Keratinocyte (primary cell): ENCODE data around the gene RNF39. TPM values are rescaled to one million over a fixed set of nuclear protein-coding genes. Genes with fewer than 3 reads are reported as not detected.
A peak's percentile ranks its signal among the peaks of the same experiment; 100 is the strongest.

Experiments
- DNase-seq: peaks from one replicate; pipeline ENCODE4 v3.0.0-alpha.2; 2011; ENCODE audit warnings: low read depth, missing footprints, low spot score
- FAIRE-seq: peaks from 2 replicates; lab custom pipeline; 2011; peaks lifted over from hg19 to GRCh38; lab: Jason Lieb, UNC
- H2AFZ ChIP-seq: 2 replicates; pipeline ENCODE4 v1.6.0; 2012; ENCODE audit warnings: low read length, control low read depth, inconsistent platforms; ENCODE audit not compliant: control insufficient read depth
- H3K27ac ChIP-seq: 2 replicates; pipeline ENCODE4 v1.5.1; 2011; ENCODE audit warnings: low read length; ENCODE audit not compliant: control insufficient read depth, insufficient read depth
- H3K27me3 ChIP-seq: 3 replicates; pipeline ENCODE4 v1.6.0; 2011; ENCODE audit warnings: low read length; ENCODE audit not compliant: control insufficient read depth, insufficient read depth; ENCODE audit errors: extremely low read depth
- H3K36me3 ChIP-seq, 2 experiments: 2 replicates in 1 of 2; 3 replicates in 1 of 2; pipeline ENCODE4 v1.5.1; 2011; ENCODE audit warnings: low read length in 2 of 2, mild to moderate bottlenecking in 1 of 2; ENCODE audit not compliant: control insufficient read depth in 2 of 2, insufficient read depth in 2 of 2; ENCODE audit errors: extremely low read depth in 1 of 2
- H3K4me1 ChIP-seq: 3 replicates; pipeline ENCODE4 v1.5.1; 2011; ENCODE audit warnings: low read length; ENCODE audit not compliant: control insufficient read depth, insufficient read depth; ENCODE audit errors: extremely low read depth
- H3K4me2 ChIP-seq: 3 replicates; pipeline ENCODE4 v1.6.0; 2011; ENCODE audit warnings: low read depth, low read length; ENCODE audit not compliant: control insufficient read depth, insufficient read depth; ENCODE audit errors: extremely low read depth
- H3K4me3 ChIP-seq, 3 experiments: fragments of 200-600 bp in 1 of 3; sonication (generic) in 1 of 3; 2 replicates in 2 of 3; 3 replicates in 1 of 3; pipeline ENCODE4 v1.5.1; 2011 to 2016; ENCODE audit warnings: low read length in 3 of 3, mild to moderate bottlenecking in 3 of 3, control low read depth in 2 of 3, inconsistent platforms in 1 of 3, low read depth in 1 of 3, mixed read lengths in 1 of 3, mixed run types in 1 of 3, moderate library complexity in 1 of 3; ENCODE audit not compliant: control insufficient read depth in 2 of 3, insufficient read depth in 2 of 3; ENCODE audit errors: extremely low read depth in 1 of 3
- H3K79me2 ChIP-seq: 2 replicates; pipeline ENCODE4 v1.6.0; 2012; ENCODE audit warnings: low read length; ENCODE audit not compliant: control insufficient read depth, insufficient read depth
- H3K9ac ChIP-seq: 3 replicates; pipeline ENCODE4 v1.6.0; 2011; ENCODE audit warnings: low read length; ENCODE audit not compliant: control insufficient read depth, insufficient read depth; ENCODE audit errors: extremely low read depth
- H3K9me1 ChIP-seq: 3 replicates; pipeline ENCODE4 v1.6.0; 2011; ENCODE audit warnings: low read length; ENCODE audit not compliant: control insufficient read depth, insufficient read depth; ENCODE audit errors: extremely low read depth
- H3K9me3 ChIP-seq: 2 replicates; pipeline ENCODE4 v1.5.1; 2012; ENCODE audit warnings: low read depth, low read length; ENCODE audit not compliant: control insufficient read depth
- H4K20me1 ChIP-seq: 3 replicates; pipeline ENCODE4 v1.6.0; 2011; ENCODE audit warnings: low read length; ENCODE audit not compliant: control insufficient read depth, insufficient read depth; ENCODE audit errors: extremely low read depth
- EZH2 ChIP-seq: IDR thresholded peaks from one replicate; pipeline ENCODE4 v1.6.1; 2012; ENCODE audit warnings: inconsistent platforms, mild to moderate bottlenecking, low read length, moderate library complexity
- dilution Hi-C: fragments of 300-500 bp; cut with MboI; formaldehyde crosslinking; loops from one replicate; pipeline ENCODE4 v1.7.0; 2020; ENCODE audit warnings: low sequenced_read_pairs; ENCODE audit not compliant: extremely low pct_ligation_motif_present
- polyA plus RNA-seq, 5 experiments: library from polyadenylated mRNA; depleted of rRNA in 3 of 5; stranded (reverse) in 3 of 5; stranded (forward) in 1 of 5; unstranded in 1 of 5; fragments of >200 nt; gene quantifications; 1 replicate in 1 of 5; 2 replicates in 3 of 5; 3 replicates in 1 of 5; pipeline versions ENCODE4 v1.2.1 to v1.2.3, GENCODE V29; 2011 to 2012; ENCODE audit warnings: missing spikeins in 2 of 5, low read depth in 1 of 5, low replicate concordance in 1 of 5
- TF ChIP-seq, protein P1 (sequence below), 3 experiments: IDR thresholded peaks in 1 of 3; conservative IDR thresholded peaks in 1 of 3; optimal IDR thresholded peaks in 1 of 3; 2 replicates in 2 of 3; 3 replicates in 1 of 3; pipeline versions ENCODE3 to v1.5.1; 2011; ENCODE audit warnings: low read length in 3 of 3, mild to moderate bottlenecking in 3 of 3, moderate library complexity in 2 of 3, control low read depth in 1 of 3, inconsistent platforms in 1 of 3; ENCODE audit not compliant: insufficient read depth in 2 of 3; ENCODE audit errors: extremely low read depth in 1 of 3

The RNF39 gene
- polyA plus RNA-seq, 1 donor (not counting 4 experiments of a cell fraction or from before 2014, with no cell fraction given): 4.4 TPM

DNA sequence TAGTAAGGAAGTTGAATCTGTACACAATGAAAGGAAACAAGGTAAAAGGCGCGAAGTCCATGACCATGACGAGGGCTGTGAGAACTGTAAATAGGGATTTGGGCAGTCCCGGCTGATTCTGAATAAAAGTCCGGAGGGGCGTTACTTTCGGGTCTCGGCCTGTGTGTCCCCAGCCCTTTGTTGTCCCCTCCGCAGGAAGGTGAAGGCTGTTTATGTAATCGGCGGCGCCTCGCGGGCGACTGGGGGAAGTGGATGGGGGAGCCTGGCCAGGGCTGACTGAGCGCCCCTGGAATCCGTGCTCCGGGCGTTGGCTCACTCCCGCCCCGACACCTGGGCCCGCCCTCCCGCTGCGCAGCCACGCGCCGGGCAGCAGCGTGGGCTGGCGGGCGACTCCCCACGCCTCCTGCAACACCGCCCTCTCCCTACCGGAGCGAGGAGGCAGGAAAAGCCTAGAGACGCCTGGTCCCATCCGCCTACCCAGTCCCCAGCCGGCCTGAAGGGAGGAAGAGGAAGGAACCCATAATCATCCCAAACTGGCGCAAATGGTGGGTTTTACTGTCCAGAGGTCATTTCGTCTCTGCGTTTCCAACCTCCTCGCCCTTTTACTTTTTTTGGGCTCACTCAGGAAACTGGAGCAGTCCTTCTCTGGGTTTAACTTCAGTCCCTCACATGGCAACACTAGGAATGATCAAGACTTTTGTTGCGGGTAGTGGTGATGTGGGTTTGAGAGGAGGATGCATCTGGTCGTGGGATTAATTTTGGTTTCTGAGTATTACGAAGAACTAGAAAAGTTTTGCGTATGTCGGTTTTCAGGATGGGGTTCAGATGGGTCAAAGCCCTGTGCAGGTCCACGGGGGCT lies 25.2 kb upstream of the RNF39 start:
- peak overlapping the region; percentile 66 for H3K27ac ChIP-seq
- H3K79me2 ChIP-seq: no peaks in the 10 kb centered on the region
- H3K36me3 ChIP-seq: no peaks in the 10 kb centered on the region
- H4K20me1 ChIP-seq: no peaks in the 10 kb centered on the region
- peaks cover 34% of the 10 kb centered on the region for H3K4me1 ChIP-seq
- TF ChIP-seq EZH2: no peak
- TF ChIP-seq, protein P1, sequence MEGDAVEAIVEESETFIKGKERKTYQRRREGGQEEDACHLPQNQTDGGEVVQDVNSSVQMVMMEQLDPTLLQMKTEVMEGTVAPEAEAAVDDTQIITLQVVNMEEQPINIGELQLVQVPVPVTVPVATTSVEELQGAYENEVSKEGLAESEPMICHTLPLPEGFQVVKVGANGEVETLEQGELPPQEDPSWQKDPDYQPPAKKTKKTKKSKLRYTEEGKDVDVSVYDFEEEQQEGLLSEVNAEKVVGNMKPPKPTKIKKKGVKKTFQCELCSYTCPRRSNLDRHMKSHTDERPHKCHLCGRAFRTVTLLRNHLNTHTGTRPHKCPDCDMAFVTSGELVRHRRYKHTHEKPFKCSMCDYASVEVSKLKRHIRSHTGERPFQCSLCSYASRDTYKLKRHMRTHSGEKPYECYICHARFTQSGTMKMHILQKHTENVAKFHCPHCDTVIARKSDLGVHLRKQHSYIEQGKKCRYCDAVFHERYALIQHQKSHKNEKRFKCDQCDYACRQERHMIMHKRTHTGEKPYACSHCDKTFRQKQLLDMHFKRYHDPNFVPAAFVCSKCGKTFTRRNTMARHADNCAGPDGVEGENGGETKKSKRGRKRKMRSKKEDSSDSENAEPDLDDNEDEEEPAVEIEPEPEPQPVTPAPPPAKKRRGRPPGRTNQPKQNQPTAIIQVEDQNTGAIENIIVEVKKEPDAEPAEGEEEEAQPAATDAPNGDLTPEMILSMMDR (optimal IDR thresholded peaks at IDR 0.05 in 1 of 3, IDR thresholded peaks at IDR 0.05 in 1 of 3, conservative IDR thresholded peaks at IDR 0.05 in 1 of 3; ENCODE audit: extremely low read depth in 1 of 3, insufficient read depth in 2 of 3, low read length in 3 of 3): peak in 2 of 3 experiments; percentile 24 to 31
- DNase-seq (peak; percentile 28), FAIRE-seq (no peak)
- no peaks in the 10 kb centered on the region for H3K9me3 ChIP-seq
- dilution Hi-C loops: no loop called here
- peak overlapping the region; percentile 73 for H3K9ac ChIP-seq
- peak overlapping the region; percentile 82 for H2AFZ ChIP-seq
- H3K4me3 ChIP-seq: peak overlapping the region; percentile 39 to 80 (median 50)
- H3K9me1 ChIP-seq: no peaks in the 10 kb centered on the region
- peak overlapping the region; percentile 99 for H3K4me2 ChIP-seq
- no peaks in the 10 kb centered on the region for H3K27me3 ChIP-seq

DNA sequence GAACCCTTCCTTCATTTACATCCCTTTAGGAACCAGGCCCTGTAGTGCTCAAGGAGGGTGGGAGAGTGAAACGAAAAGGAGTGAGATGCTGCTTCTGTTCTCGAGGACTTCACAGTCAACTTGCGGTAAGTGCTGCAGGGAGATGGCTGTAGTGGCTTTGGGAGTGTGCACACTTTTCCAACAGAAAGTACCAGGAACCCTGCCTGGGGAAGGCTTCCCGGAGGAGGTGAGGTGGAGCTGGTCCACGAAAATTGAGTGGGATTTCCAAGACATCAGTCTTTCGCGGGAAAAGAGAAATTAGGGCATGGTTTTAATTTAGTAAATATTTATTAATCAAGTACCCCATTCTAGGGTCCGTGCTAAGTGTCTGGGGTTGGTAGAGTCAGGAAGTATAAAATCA lies 24.6 kb upstream of the RNF39 start:
- Histone ChIP-seq H3K36me3 (no peaks in the 10 kb centered on the region), H3K9me3 (no peaks in the 10 kb centered on the region), H3K9me1 (no peaks in the 10 kb centered on the region), H3K4me3 (peak overlapping the region in 2 of 3 experiments; percentile 50 to 80), H3K4me2 (peak overlapping the region; percentile 99), H3K9ac (peak overlapping the region; percentile 73), H3K79me2 (no peaks in the 10 kb centered on the region), H3K27me3 (no peaks in the 10 kb centered on the region), H3K27ac (no peak overlapping the region), H3K4me1 (peaks cover 39% of the 10 kb centered on the region), H4K20me1 (no peaks in the 10 kb centered on the region), H2AFZ (peak overlapping the region; percentile 76)
- DNase-seq (no peak), FAIRE-seq (no peak)
- TF ChIP-seq, protein P1 (optimal IDR thresholded peaks at IDR 0.05 in 1 of 3, IDR thresholded peaks at IDR 0.05 in 1 of 3, conservative IDR thresholded peaks at IDR 0.05 in 1 of 3; ENCODE audit: extremely low read depth in 1 of 3, insufficient read depth in 2 of 3, low read length in 3 of 3): no peak
- TF ChIP-seq EZH2: no peak
- dilution Hi-C loops: no loop called here
